Measurements from ENCODE around the gene GAPDHS. TPM values are rescaled to one million over a fixed set of nuclear protein-coding genes. Genes with fewer than 3 reads are reported as not detected.
A peak's percentile ranks its signal among the peaks of the same experiment; 100 is the strongest.

Gene GAPDHS
- total RNA-seq, 1 experiment from 2014 or later = not detected

- DNase-seq (ENCODE audit: low read depth) = no peak
Observed at GRCh38 chr19:35539314-35539713, 6.1 kb downstream of the GAPDHS start.

GRCh38 chr19:35539850-35540249, 6.6 kb downstream of the GAPDHS start:
- no peak for DNase-seq (ENCODE audit: low read depth)

- DNase-seq (ENCODE audit: low read depth) = no peak
Observed at GRCh38 chr19:35540356-35540927, 7.2 kb downstream of the GAPDHS start.

- DNase-seq (ENCODE audit: low read depth) = no peak
Observed at GRCh38 chr19:35542209-35542608, 9.0 kb downstream of the GAPDHS start.

DNA sequence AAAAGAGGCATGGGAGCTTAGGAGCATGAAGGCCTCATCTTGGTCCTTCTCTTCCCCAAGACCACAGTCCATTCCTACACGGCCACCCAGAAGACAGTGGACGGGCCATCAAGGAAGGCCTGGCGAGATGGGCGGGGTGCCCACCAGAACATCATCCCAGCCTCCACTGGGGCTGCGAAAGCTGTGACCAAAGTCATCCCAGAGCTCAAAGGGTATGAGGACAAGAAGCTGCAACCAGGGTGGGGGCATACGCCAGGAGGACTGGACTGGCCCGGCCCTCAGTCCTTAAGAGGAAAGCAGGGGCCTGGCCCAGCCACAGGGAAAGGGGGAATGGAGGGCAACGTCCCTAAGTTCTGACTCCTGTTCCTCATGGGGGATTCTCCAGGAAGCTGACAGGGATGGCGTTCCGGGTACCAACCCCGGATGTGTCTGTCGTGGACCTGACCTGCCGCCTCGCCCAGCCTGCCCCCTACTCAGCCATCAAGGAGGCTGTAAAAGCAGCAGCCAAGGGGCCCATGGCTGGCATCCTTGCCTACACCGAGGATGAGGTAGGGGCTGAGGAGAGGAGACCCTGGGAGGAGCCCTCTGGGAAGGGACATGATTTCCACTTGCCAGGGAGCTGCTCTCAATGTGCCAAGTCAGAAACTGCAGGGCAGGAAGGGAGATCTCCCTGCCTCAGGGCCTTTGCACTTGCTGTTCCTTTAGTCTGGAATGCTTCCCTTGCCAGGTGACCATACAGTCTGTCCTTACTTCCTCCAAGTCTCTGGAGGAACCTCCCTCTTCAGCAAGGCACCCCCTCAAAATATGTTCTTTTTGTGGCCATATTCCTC, 10.2 kb downstream of the GAPDHS start:
- DNase-seq (ENCODE audit: low read depth) = no peak

GRCh38 chr19:35544110-35544802, 11.0 kb downstream of the GAPDHS start:
- no peak for DNase-seq (ENCODE audit: low read depth)

GRCh38 chr19:35545001-35545854, 12.0 kb downstream of the GAPDHS start, which contains the start of gene TMEM147:
Gene TMEM147, plus strand, starts transcription at chr19:35545626. Its CDS starts 114 bp downstream, at chr19:35545740.
- peak; percentile 95 for DNase-seq (ENCODE audit: low read depth)

GRCh38 chr19:35545855-35546381, 12.7 kb downstream of the GAPDHS start:
- peak; percentile 43 for DNase-seq (ENCODE audit: low read depth)

DNA sequence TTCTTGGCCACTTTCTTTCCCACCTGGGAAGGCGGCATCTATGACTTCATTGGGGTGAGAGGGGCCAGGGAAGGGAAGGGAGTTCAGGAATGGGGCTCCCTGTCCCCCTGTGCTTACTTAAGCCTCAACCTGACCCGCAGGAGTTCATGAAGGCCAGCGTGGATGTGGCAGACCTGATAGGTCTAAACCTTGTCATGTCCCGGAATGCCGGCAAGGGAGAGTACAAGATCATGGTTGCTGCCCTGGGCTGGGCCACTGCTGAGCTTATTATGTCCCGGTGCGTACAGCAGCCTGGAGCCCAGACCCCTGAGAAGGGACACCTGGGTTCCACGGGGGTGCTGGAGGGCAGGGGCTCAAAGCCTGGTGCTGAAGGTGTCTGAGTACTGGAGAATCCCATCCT, 13.3 kb downstream of the GAPDHS start:
- DNase-seq (ENCODE audit: low read depth) = no peak

- peak; percentile 74 for DNase-seq (ENCODE audit: low read depth)
Observed at GRCh38 chr19:35549174-35549788, 16.0 kb downstream of the GAPDHS start.

GRCh38 chr19:35549879-35550523, 16.7 kb downstream of the GAPDHS start:
- no peak for DNase-seq (ENCODE audit: low read depth)

- no peak for DNase-seq (ENCODE audit: low read depth)
Observed at GRCh38 chr19:35551091-35551810, 18.0 kb downstream of the GAPDHS start.

DNA sequence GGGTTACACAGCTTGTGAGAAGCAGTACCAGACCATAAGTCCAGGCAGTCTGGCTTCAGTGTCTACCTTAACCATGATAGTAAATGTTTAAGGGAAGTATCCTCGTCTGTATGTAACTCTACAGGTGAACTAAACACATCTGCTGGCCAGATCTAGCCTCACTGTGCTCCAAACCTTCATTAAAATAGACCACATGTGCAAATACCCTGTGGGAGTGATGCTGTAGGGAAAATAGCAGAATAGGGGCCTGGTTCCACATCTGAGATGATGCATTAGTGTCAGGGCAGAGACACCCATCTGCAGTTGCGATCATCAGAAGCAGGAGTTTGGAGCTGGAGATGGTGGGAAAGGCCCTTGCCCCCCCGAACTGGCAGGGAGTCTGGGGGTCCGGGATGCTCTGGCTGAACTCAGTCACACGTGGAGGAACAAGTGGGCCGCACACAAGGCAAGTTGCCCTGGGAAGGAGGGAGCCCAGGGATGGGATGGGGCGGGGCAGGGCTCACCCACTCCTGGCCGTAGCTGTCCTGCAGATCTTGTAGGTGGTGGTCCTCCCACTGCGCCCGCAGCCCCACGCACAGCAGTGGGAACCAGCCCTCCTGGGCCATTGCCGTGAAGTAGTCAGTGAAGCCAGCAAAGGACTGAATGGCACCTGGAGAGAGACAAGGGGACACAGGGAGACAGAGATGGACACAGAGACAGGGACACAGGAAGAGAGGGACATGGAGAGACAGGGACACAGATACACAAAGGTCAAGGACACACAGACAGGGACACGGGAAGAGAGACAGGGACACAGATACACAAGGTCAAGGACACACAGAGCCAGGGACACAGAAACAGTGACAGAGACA, 19.5 kb downstream of the GAPDHS start:
- no peak for DNase-seq (ENCODE audit: low read depth)

GRCh38 chr19:35553385-35554000, 20.2 kb downstream of the GAPDHS start:
- no peak for DNase-seq (ENCODE audit: low read depth)

DNA sequence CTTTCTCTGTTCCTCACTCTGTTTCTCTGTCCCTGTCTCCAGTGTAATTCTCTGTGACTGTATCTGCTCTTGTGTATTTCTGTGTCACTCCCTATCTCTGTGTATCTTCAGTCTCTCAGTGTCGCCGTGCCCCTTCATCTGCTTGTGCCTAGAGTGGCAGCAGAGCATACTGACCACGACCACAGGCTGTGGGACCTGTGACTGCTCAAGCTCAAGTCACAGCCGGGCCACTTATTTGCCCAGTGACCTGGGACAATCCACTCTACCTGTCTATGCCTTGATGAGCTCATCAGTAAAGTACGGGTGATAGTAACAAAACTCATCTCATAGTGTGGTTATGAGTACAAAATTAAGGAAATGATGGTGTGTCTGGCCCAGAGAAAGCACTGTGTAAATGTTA, 20.8 kb downstream of the GAPDHS start:
- DNase-seq (ENCODE audit: low read depth) = no peak

- DNase-seq (ENCODE audit: low read depth) = peak; percentile 62
Observed at GRCh38 chr19:35555301-35556005, 22.2 kb downstream of the GAPDHS start.

DNA sequence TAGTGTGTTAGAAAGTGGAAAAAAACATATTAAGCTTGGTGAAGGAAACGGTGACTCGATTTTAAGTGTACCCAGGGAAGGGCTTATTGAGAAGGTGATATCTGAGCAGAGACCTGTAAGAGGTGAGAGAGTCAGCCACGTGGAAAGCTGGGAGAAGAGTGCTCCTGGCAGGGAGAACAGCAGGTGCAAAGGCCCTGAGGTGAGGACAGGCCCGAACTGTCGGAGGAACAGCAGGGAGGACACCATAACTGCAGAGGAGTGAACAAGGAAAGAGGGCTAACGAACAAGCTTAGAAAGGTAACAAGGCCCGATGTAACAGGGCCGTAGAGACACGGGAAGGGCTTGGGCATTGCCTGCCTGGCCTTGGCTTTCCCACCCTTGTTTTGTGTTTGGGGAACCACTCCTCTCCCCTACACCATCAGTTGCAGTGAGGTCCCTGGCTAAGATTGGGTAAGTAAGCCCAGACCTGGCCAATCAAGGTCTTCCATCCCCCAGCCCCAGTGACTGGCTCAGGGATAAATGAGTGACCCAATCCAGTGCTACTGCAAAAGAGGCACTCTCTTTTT, 22.9 kb downstream of the GAPDHS start:
- no peak for DNase-seq (ENCODE audit: low read depth)

Data from Daoy (cell line).